Choroid plexus epithelial cell (primary cell): ENCODE measurements around the gene NECTIN3.
A peak's percentile ranks its signal among the peaks of the same experiment; 100 is the strongest.

Source experiments
- DNase-seq: peaks from one replicate; pipeline ENCODE4 v3.0.0-alpha.2; 2010; ENCODE audit warnings: low read depth
- H3K4me3 ChIP-seq: 2 replicates; pipeline ENCODE4 v1.5.1; 2011; ENCODE audit warnings: low read depth, mild to moderate bottlenecking, control low read depth, low read length, moderate library complexity
- TF ChIP-seq, protein P1 (sequence below): conservative IDR thresholded peaks from 2 replicates; pipeline ENCODE4 v1.5.1; 2011; ENCODE audit warnings: low read depth, mild to moderate bottlenecking, control low read depth, inconsistent platforms, low read length, moderate library complexity

Gene NECTIN3

DNA sequence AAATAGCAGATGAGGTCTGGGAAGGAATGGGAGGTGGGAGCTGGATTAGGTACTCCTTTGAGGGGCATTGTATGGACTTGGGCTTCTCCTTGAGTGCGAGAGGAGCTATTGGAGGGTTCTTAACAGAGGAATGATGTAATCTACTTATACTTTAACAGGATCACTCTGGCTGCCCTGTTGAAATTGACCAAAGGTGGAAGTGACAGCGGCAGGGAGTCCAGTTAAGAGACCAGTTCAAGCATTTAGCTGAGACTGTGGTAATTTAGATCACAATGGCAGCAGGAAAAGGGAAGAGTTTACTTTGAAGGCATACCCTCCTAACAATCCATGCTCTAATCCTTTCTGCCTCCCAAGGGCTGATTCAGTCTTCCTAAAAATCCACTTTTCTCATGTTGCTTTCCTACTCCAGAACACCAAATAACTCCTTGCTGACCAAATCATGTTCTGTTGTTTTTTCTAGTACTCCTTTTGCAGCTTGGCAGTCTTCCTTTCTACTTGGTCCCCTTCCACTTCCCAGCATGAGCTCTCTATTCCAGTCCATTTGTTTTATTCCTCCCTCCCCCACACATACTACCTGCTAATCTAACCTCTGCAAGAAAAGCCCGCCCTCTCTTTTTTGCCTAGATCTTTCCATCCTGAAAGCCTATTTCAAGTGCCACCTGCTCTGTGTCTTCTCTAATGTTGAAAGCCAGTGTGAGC, 139.4 kb downstream of the NECTIN3 start:
- DNase-seq, result peak; percentile 67
- H3K4me3 ChIP-seq, result no peak overlapping the region
- TF ChIP-seq, protein P1, sequence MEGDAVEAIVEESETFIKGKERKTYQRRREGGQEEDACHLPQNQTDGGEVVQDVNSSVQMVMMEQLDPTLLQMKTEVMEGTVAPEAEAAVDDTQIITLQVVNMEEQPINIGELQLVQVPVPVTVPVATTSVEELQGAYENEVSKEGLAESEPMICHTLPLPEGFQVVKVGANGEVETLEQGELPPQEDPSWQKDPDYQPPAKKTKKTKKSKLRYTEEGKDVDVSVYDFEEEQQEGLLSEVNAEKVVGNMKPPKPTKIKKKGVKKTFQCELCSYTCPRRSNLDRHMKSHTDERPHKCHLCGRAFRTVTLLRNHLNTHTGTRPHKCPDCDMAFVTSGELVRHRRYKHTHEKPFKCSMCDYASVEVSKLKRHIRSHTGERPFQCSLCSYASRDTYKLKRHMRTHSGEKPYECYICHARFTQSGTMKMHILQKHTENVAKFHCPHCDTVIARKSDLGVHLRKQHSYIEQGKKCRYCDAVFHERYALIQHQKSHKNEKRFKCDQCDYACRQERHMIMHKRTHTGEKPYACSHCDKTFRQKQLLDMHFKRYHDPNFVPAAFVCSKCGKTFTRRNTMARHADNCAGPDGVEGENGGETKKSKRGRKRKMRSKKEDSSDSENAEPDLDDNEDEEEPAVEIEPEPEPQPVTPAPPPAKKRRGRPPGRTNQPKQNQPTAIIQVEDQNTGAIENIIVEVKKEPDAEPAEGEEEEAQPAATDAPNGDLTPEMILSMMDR, result no peak

DNA sequence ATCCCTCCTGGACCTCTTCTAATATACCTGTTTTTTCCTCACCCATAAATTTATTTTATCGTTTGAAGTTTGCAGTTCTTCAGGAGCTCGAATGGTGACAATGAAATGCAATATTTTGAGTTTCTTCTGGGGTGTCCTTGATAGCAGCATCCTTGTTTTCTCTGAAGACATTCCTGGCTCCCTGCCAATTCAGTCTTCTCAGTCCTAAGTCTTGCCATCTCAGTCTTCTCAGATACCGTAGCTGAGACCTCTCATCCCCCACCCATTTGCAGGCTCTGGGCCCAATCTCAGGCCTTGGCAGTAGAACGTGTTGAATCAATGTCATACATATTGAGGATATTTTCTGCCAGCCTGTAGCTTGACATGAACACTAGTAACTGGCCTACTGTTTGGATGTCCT, 140.9 kb downstream of the NECTIN3 start:
- DNase-seq, result no peak
- H3K4me3 ChIP-seq, result no peak overlapping the region
- TF ChIP-seq, protein P1, result no peak

DNA sequence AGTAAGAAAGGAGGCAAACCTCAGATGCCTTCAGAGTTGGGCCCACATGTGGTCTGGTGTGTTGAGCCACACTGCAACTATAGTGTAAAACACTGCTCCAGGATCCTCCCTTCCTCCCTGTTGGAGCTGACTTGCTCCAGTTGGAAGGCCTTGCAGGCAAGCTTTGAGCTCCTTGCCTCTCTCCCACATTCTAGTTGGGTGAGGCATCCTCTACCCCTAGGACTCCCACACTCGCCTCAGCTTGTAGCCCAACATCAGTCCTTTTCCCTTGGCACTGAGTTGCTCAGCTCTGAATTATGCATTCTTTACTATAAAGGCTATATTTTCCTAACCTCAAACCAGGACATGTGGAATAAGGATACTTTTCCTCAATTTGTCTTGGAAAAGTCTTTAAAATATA, 143.9 kb downstream of the NECTIN3 start:
- DNase-seq, result no peak
- H3K4me3 ChIP-seq, result no peak overlapping the region
- TF ChIP-seq, protein P1, result no peak

DNA sequence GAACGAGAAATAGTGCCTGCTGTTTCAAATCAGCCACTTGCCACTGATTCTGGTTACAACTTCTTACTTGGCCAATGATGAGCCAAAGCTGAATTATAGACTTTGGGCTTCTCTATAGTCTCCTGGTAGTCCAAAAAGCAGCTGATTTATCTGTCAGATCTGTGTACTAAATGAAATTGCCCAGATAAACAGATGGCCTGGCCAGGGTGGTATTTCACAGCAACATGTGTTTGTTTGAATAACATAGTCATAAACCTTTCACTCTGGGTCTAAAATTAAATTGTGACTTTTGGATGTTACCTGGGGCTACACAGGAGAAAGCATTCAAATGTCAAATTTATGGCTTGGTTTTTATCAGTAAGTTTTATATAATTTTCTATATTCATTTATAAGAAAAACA, 147.0 kb downstream of the NECTIN3 start:
- no peak for DNase-seq
- H3K4me3 ChIP-seq, result no peak overlapping the region
- TF ChIP-seq, protein P1, result no peak

DNA sequence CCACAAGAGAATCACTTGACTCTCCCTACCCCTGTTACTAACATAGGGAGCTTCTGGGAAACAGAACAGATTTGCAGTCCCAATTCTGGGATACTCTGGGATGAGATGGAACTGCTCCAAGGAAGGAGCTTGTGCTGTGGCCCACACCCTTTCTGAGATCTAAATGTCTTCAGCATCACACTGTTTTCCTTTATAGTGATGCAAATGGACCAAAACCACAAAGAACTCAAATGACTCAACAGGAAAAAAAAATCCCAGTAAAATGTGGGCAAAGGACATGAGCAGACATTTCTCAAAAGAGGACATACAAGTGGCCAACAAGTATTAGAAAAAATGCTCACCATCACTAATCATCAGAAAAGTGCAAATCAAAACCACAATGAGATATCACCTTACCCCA, 155.6 kb downstream of the NECTIN3 start:
- TF ChIP-seq, protein P1, result no peak
- H3K4me3 ChIP-seq, result no peak overlapping the region
- peak; percentile 57 for DNase-seq

DNA sequence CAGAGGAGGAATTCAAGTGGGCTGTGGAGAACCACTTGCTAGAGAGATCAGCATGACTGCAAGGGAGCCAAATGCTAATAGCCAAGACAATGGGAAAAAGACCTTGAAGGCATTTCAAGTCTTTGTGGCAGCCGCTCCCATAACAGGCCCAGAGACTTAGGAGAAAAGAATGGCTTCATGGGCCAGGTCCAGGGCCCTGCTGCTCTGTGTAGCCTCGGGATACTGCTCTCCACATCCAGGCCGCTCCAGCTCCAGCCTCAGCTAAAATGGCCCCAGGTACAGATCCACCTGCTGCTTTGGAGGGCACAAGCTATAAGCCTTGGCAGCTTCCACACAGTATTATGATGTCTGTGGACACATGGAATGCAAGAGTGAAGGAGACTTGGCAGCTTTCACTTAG, 157.7 kb downstream of the NECTIN3 start:
- TF ChIP-seq, protein P1, result no peak
- H3K4me3 ChIP-seq, result no peak overlapping the region
- no peak for DNase-seq
